Measurements from ENCODE around the gene ATIC. TPM values are rescaled to one million over a fixed set of nuclear protein-coding genes. Genes with fewer than 3 reads are reported as not detected.

ATIC gene
- total RNA-seq, 1 donor from 2014 or later, result 145 TPM

- H3K27me3 Mint-ChIP-seq, result no peaks in the 10 kb centered on the region
- no peak overlapping the region for H3K4me3 Mint-ChIP-seq (ENCODE audit: low read depth)
- H3K4me1 Mint-ChIP-seq (ENCODE audit: low read depth), result peaks cover 24% of the 10 kb centered on the region
- no peak for TF ChIP-seq CTCF (IDR thresholded peaks at IDR 0.05; ENCODE audit: unreplicated experiment)
- H3K36me3 Mint-ChIP-seq (ENCODE audit: insufficient read depth), result peaks cover 53% of the 10 kb centered on the region
- no peaks in the 10 kb centered on the region for H3K9me3 Mint-ChIP-seq (ENCODE audit: low read depth)
- peak overlapping the region; percentile 68 for H3K27ac Mint-ChIP-seq
- no peak for DNase-seq (ENCODE audit: low spot score, unreplicated experiment)
Observed at GRCh38 chr2:215397632-215398341, 85.9 kb downstream of the ATIC start.

- Mint-ChIP-seq H3K4me1 (ENCODE audit: low read depth) (peaks cover 24% of the 10 kb centered on the region), H3K9me3 (ENCODE audit: low read depth) (no peaks in the 10 kb centered on the region), H3K27ac (peak overlapping the region; percentile 67), H3K27me3 (no peaks in the 10 kb centered on the region), H3K4me3 (ENCODE audit: low read depth) (no peak overlapping the region), H3K36me3 (ENCODE audit: insufficient read depth) (peaks cover 53% of the 10 kb centered on the region)
- TF ChIP-seq CTCF (IDR thresholded peaks at IDR 0.05; ENCODE audit: unreplicated experiment), result no peak
- no peak for DNase-seq (ENCODE audit: low spot score, unreplicated experiment)
Observed at GRCh38 chr2:215399067-215399716, 87.3 kb downstream of the ATIC start.

Other genes starting within 250 kb of the ATIC start
- gene ABCA12, start 173.4 kb upstream of the ATIC start, total RNA-seq, result 0.19 and 0.29 TPM in 2 replicates
- gene FN1, start 124.0 kb downstream of the ATIC start, total RNA-seq, result 2,640 and 2,744 TPM in 2 replicates